22Rv1 (cell line): ENCODE data around the gene MALSU1.

Experiments
- ZFX ChIP-seq: fragments of 450-650 bp; IDR thresholded peaks from 2 replicates; pipeline ENCODE4 v1.6.1; 2017; ENCODE audit warnings: antibody characterized with exemption, borderline replicate concordance
- TF ChIP-seq, protein P1 (sequence below): fragments of 450-650 bp; IDR thresholded peaks from 2 replicates; pipeline ENCODE4 v1.5.1; 2017; ENCODE audit warnings: mild to moderate bottlenecking

DNA sequence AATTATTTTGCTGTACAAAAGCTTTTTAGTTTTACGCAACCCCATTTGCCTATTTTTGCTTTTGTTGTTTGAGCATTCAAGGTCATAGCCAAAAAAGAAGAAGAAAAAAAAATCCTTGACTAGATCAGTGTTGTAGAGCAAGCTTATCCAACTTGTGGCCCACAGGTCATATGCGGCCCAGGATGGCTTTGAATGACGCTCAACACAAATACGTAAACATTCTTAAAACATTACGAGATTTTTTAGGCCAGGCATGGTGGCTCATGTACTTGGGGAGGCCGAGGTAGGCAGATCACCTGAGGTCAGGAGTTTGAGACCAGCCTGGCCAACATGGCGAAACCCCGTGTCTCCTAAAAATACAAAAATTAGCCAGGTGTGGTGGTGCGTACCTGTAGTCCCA is 8.1 kb upstream of the MALSU1 start:
- TF ChIP-seq, protein P1, sequence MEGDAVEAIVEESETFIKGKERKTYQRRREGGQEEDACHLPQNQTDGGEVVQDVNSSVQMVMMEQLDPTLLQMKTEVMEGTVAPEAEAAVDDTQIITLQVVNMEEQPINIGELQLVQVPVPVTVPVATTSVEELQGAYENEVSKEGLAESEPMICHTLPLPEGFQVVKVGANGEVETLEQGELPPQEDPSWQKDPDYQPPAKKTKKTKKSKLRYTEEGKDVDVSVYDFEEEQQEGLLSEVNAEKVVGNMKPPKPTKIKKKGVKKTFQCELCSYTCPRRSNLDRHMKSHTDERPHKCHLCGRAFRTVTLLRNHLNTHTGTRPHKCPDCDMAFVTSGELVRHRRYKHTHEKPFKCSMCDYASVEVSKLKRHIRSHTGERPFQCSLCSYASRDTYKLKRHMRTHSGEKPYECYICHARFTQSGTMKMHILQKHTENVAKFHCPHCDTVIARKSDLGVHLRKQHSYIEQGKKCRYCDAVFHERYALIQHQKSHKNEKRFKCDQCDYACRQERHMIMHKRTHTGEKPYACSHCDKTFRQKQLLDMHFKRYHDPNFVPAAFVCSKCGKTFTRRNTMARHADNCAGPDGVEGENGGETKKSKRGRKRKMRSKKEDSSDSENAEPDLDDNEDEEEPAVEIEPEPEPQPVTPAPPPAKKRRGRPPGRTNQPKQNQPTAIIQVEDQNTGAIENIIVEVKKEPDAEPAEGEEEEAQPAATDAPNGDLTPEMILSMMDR: no peak
- TF ChIP-seq ZFX: no peak
